Lung (tissue), 12 donors: ENCODE data around the gene PYM1. TPM values are rescaled to one million over a fixed set of nuclear protein-coding genes. Genes with fewer than 3 reads are reported as not detected.

Source experiments
- ATAC-seq: fragments of 200-7000 bp; cut with Tn5 transposase; one replicate; pipeline ENCODE4 v1.9.1; 2020; ENCODE audit warnings: moderate number of reproducible peaks; ENCODE audit not compliant: insufficient read depth, low FRiP score
- DNase-seq, 3 donors: peaks; one replicate each; pipeline ENCODE4 v3.0.0-alpha.2; 2013 to 2017
- H3K27ac ChIP-seq, 2 donors: one replicate each; pipeline ENCODE4 v1.5.1; 2013; ENCODE audit warnings: mild to moderate bottlenecking in 2 of 2, moderate library complexity in 2 of 2, control low read depth in 1 of 2, inconsistent platforms in 1 of 2, low read depth in 1 of 2, low read length in 1 of 2
- H3K27me3 ChIP-seq, 3 donors: one replicate each; pipeline ENCODE4 v1.5.1; 2013; ENCODE audit warnings: low read length in 2 of 3; ENCODE audit not compliant: control insufficient read depth in 3 of 3, insufficient read depth in 3 of 3
- H3K36me3 ChIP-seq, 4 donors: one replicate each; pipeline ENCODE4 v1.5.1; 2013; ENCODE audit warnings: low read length in 4 of 4, mild to moderate bottlenecking in 1 of 4, moderate library complexity in 1 of 4; ENCODE audit not compliant: control insufficient read depth in 4 of 4, insufficient read depth in 4 of 4
- H3K4me1 ChIP-seq, 5 donors: one replicate each; pipeline ENCODE4 v1.5.1; 2013; ENCODE audit warnings: low read length in 5 of 5, mild to moderate bottlenecking in 2 of 5, moderate library complexity in 1 of 5; ENCODE audit not compliant: control insufficient read depth in 5 of 5, insufficient read depth in 5 of 5
- H3K4me3 ChIP-seq: one replicate; pipeline ENCODE4 v1.5.1; 2013; ENCODE audit warnings: mild to moderate bottlenecking, control low read depth, moderate library complexity
- H3K9ac ChIP-seq, 2 donors: one replicate each; pipeline ENCODE4 v1.5.1; 2013; ENCODE audit warnings: low read length in 2 of 2, control low read depth in 1 of 2; ENCODE audit not compliant: insufficient read depth in 1 of 2
- H3K9me3 ChIP-seq, 4 donors: one replicate each; pipeline ENCODE4 v1.5.1; 2013; ENCODE audit warnings: low read length in 3 of 4, mild to moderate bottlenecking in 1 of 4, moderate library complexity in 1 of 4; ENCODE audit not compliant: control insufficient read depth in 4 of 4, insufficient read depth in 3 of 4
- CTCF ChIP-seq: IDR thresholded peaks from 2 replicates; pipeline ENCODE4 v1.5.1; 2012; ENCODE audit warnings: mild to moderate bottlenecking; ENCODE audit errors: control extremely low read depth, extremely low read depth
- WGBS, 2 donors: extraction: QIAGEN DNeasy Blood & Tissue Kit; methylation state at CpG; one replicate each; pipeline ENCODE4 v1.1.7; 2013; 5-methylcytosine and 5-hydroxymethylcytosine counted together
- polyA plus RNA-seq, 2 donors: library from polyadenylated mRNA; stranded (reverse); fragments of 200-250 nt; gene quantifications; one replicate each; pipeline ENCODE4 v1.2.1, GENCODE V29; 2013
- total RNA-seq, 2 donors: library from RNA; depleted of rRNA in 1 of 2; stranded (reverse); fragments of >200 nt in 1 of 2; gene quantifications; one replicate each; pipeline ENCODE4 v1.2.1, GENCODE V29; 2014 to 2021
- donor health status: control.
- donor health status: control.
- donor health status: Bipolar disorder and iron deficiency.
- donor health status: healthy.
- donor health status: DM: yes; HTN: yes; CAD: no.

The PYM1 gene
- total and polyA plus RNA-seq, 4 donors, result 32.0 to 44.9 (median 35.0) TPM

- TF ChIP-seq CTCF, result no peak
- 88 to 92% methylated on average over 4 of the region's 4 CpGs for WGBS, 2 donors
- ATAC-seq, result no peak
- peaks cover 0 to 18% (median 7%) of the 10 kb centered on the region in 4 donors for H3K36me3 ChIP-seq
- H3K9ac ChIP-seq, result no peak overlapping the region
- no peaks in the 10 kb centered on the region for H3K27me3 ChIP-seq
- DNase-seq, result no peak
- peaks cover 0 to 3% (median 0%) of the 10 kb centered on the region in 5 donors for H3K4me1 ChIP-seq
- peaks cover 0 to 2% (median 0%) of the 10 kb centered on the region in 4 donors for H3K9me3 ChIP-seq
- no peak overlapping the region for H3K27ac ChIP-seq
- no peak overlapping the region for H3K4me3 ChIP-seq
Observed at GRCh38 chr12:55955344-55955743, 27.6 kb upstream of the PYM1 start.

DNA sequence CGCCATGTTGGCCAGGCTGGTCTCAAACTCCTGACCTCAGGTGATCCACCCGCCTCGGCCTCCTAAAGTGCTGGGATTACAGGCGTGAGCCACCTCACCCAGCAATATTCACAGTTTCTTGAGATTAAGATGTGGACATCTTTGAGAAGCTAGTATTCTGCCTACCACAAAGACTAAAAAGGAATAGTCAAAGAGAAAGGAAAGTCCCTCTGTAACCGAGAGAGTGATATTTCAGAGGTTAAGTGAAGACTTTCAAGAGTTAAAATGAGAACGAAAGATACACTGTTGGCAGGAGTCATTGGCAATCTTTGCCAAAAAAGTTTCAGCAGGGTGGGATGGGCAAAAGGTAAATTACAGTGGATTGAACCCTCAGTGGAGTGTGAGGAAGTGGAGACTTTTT is 18.9 kb upstream of the PYM1 start:
- no peak overlapping the region for H3K27ac ChIP-seq
- no peaks in the 10 kb centered on the region for H3K9me3 ChIP-seq
- ATAC-seq (no peak), DNase-seq (no peak)
- H3K4me1 ChIP-seq, result no peaks in the 10 kb centered on the region
- no peak overlapping the region for H3K4me3 ChIP-seq
- peaks cover 0 to 9% (median 2%) of the 10 kb centered on the region in 4 donors for H3K36me3 ChIP-seq
- WGBS, 2 donors, result 84 to 94% methylated on average over 6 of the region's 6 CpGs
- no peaks in the 10 kb centered on the region for H3K27me3 ChIP-seq
- H3K9ac ChIP-seq, result no peak overlapping the region
- no peak for TF ChIP-seq CTCF

GRCh38 chr12:55942577-55943136 is 15.0 kb upstream of the PYM1 start:
- H3K27ac ChIP-seq, result no peak overlapping the region
- DNase-seq (no peak), ATAC-seq (no peak)
- H3K9me3 ChIP-seq, result no peaks in the 10 kb centered on the region
- no peak overlapping the region for H3K4me3 ChIP-seq
- H3K36me3 ChIP-seq, result peaks cover 0 to 9% (median 1%) of the 10 kb centered on the region in 4 donors
- H3K27me3 ChIP-seq, result no peaks in the 10 kb centered on the region
- no peak overlapping the region for H3K9ac ChIP-seq
- no peak for TF ChIP-seq CTCF
- WGBS, 2 donors, result 97% methylated on average over 1 of the region's 1 CpG
- peaks cover 0 to 6% (median 0%) of the 10 kb centered on the region in 5 donors for H3K4me1 ChIP-seq

DNA sequence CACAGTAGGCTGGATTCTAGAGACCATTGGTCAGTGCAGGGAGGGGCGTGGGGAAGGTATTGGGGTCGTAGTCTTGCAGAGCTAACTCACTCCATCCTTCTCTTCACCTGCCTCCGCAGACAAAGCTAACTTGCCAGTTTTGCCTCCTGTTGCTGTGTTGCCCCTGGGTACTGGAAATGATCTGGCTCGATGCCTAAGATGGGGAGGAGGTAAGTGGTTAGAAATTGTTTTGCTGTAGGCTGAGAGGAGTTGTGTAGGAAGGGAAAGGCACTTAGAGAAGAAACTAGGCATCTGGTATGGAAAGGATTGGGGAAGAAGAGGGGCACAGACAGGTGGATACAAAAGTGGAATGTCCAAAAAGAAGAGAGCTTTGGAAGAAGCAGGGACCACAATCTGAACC is 14.4 kb upstream of the PYM1 start:
- Histone ChIP-seq H3K4me1 (peaks cover 0 to 6% (median 0%) of the 10 kb centered on the region in 5 donors), H3K4me3 (no peak overlapping the region), H3K9me3 (no peaks in the 10 kb centered on the region), H3K9ac (no peak overlapping the region), H3K27me3 (no peaks in the 10 kb centered on the region), H3K27ac (no peak overlapping the region), H3K36me3 (peaks cover 0 to 9% (median 1%) of the 10 kb centered on the region in 4 donors)
- no peak for ATAC-seq
- 86 to 95% methylated on average over 4 of the region's 4 CpGs for WGBS, 2 donors
- TF ChIP-seq CTCF, result no peak
- no peak for DNase-seq
